ENCODE measurements around the gene SLC29A1. TPM values are rescaled to one million over a fixed set of nuclear protein-coding genes. Genes with fewer than 3 reads are reported as not detected.

Gene SLC29A1
- total and polyA plus RNA-seq, 9 of the 15 experiments (the other 6 are each of a cell fraction or from before 2014, with no cell fraction given), result 18.9 to 170 (median 57.7) TPM

DNA sequence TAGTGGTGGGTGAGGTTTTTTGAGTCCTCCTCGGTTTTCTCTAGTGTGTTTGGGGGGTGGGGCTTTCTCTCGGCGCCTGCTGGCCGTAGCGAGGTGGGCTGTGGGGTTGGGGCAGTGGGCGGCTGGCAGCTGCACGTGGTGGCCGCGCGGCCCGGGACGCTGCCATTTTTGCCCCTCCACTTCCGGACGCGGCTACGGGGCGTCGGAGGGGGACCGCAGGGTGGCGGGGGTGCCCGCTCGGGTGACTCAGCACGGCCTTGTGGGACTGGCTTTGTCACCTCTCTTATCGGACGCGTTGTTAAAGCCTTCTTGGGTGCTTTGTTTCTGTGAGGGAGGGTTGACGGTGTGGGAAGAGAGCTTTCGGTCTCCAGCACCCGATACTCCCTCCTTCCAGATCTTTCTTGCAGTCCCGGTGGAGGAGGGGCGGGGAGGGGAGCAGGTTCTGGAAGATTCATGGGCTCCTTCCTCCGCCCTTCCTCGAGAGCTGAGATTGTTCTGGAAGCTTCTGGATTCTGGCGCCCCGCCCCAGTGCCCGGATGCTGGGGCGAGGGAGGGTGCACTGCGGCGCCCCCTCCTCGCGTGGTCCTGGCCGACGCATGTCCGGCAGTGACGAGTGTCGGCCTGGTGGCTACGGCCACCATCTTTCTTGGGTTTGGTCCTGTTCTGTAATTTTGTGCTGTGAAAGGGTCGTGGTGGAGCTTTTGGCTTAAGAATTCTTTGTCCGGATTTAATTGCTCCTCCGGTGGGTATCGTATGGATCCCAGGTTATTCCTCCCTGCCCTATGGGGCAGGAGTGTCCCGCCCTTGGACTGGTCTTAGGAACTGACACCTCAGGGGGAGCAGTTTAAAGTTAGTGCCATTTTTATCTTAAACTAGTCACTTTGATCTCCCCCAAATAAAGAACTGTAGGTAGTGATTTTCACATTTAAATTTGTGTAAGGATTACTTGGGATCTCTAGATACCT lies 24.2 kb downstream of the SLC29A1 start (continued):
- TF ChIP-seq, protein P1, sequence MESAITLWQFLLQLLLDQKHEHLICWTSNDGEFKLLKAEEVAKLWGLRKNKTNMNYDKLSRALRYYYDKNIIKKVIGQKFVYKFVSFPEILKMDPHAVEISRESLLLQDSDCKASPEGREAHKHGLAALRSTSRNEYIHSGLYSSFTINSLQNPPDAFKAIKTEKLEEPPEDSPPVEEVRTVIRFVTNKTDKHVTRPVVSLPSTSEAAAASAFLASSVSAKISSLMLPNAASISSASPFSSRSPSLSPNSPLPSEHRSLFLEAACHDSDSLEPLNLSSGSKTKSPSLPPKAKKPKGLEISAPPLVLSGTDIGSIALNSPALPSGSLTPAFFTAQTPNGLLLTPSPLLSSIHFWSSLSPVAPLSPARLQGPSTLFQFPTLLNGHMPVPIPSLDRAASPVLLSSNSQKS (CRISPR knock-in tag; IDR thresholded peaks at IDR 0.05), result 0 out of 2 replicates have a peak, but pooled peaks have one; percentile 32
- peak; percentile 3; the same call in 1 of the 2 replicates for TF ChIP-seq ATF7 (IDR thresholded peaks at IDR 0.05)
- TF ChIP-seq, protein P2, sequence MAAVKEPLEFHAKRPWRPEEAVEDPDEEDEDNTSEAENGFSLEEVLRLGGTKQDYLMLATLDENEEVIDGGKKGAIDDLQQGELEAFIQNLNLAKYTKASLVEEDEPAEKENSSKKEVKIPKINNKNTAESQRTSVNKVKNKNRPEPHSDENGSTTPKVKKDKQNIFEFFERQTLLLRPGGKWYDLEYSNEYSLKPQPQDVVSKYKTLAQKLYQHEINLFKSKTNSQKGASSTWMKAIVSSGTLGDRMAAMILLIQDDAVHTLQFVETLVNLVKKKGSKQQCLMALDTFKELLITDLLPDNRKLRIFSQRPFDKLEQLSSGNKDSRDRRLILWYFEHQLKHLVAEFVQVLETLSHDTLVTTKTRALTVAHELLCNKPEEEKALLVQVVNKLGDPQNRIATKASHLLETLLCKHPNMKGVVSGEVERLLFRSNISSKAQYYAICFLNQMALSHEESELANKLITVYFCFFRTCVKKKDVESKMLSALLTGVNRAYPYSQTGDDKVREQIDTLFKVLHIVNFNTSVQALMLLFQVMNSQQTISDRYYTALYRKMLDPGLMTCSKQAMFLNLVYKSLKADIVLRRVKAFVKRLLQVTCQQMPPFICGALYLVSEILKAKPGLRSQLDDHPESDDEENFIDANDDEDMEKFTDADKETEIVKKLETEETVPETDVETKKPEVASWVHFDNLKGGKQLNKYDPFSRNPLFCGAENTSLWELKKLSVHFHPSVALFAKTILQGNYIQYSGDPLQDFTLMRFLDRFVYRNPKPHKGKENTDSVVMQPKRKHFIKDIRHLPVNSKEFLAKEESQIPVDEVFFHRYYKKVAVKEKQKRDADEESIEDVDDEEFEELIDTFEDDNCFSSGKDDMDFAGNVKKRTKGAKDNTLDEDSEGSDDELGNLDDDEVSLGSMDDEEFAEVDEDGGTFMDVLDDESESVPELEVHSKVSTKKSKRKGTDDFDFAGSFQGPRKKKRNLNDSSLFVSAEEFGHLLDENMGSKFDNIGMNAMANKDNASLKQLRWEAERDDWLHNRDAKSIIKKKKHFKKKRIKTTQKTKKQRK (IDR thresholded peaks at IDR 0.05; ENCODE audit: borderline replicate concordance, low read depth, low read length), result no peak
- peak in 1 of 2 experiments; percentile 100; a peak in 3 of 4 replicates for TF ChIP-seq ARNT (IDR thresholded peaks at IDR 0.05)
- TF ChIP-seq CHD1 (IDR thresholded peaks at IDR 0.05; ENCODE audit: low read length), result peak; percentile 97
- TF ChIP-seq ZNF253 (CRISPR knock-in tag; conservative IDR thresholded peaks at IDR 0.05), result no peak
- no peak for TF ChIP-seq HDAC6 (IDR thresholded peaks at IDR 0.05; ENCODE audit: low read depth, low read length)
- no peak for TF ChIP-seq TCF7L2 (IDR thresholded peaks at IDR 0.05; ENCODE audit: low read depth, low read length)
- TF ChIP-seq SP1 (CRISPR knock-in tag; IDR thresholded peaks at IDR 0.05), result no peak
- TF ChIP-seq, protein P3, sequence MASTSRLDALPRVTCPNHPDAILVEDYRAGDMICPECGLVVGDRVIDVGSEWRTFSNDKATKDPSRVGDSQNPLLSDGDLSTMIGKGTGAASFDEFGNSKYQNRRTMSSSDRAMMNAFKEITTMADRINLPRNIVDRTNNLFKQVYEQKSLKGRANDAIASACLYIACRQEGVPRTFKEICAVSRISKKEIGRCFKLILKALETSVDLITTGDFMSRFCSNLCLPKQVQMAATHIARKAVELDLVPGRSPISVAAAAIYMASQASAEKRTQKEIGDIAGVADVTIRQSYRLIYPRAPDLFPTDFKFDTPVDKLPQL (IDR thresholded peaks at IDR 0.05; ENCODE audit: extremely low read depth, insufficient read length), result no peak
- TF ChIP-seq RBM25 (IDR thresholded peaks at IDR 0.05; ENCODE audit: low read depth, low read length, severe bottlenecking), result peak; percentile 6
- TF ChIP-seq RBM39 (optimal IDR thresholded peaks at IDR 0.05; ENCODE audit: low read depth, low read length), result peak; percentile 64
- TF ChIP-seq, protein P4, sequence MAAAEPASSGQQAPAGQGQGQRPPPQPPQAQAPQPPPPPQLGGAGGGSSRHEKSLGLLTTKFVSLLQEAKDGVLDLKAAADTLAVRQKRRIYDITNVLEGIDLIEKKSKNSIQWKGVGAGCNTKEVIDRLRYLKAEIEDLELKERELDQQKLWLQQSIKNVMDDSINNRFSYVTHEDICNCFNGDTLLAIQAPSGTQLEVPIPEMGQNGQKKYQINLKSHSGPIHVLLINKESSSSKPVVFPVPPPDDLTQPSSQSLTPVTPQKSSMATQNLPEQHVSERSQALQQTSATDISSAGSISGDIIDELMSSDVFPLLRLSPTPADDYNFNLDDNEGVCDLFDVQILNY (CRISPR knock-in tag; IDR thresholded peaks at IDR 0.05), result no peak; the same call in 1 of the 2 replicates
- peak; percentile 91; the same call in 1 of the 2 replicates for TF ChIP-seq MXI1 (IDR thresholded peaks at IDR 0.05; ENCODE audit: low read depth, low read length)
- TF ChIP-seq ZEB2 (IDR thresholded peaks at IDR 0.05), result peak; percentile 11; the same call in 1 of the 2 replicates
- TF ChIP-seq, protein P5, sequence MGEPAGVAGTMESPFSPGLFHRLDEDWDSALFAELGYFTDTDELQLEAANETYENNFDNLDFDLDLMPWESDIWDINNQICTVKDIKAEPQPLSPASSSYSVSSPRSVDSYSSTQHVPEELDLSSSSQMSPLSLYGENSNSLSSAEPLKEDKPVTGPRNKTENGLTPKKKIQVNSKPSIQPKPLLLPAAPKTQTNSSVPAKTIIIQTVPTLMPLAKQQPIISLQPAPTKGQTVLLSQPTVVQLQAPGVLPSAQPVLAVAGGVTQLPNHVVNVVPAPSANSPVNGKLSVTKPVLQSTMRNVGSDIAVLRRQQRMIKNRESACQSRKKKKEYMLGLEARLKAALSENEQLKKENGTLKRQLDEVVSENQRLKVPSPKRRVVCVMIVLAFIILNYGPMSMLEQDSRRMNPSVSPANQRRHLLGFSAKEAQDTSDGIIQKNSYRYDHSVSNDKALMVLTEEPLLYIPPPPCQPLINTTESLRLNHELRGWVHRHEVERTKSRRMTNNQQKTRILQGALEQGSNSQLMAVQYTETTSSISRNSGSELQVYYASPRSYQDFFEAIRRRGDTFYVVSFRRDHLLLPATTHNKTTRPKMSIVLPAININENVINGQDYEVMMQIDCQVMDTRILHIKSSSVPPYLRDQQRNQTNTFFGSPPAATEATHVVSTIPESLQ (CRISPR knock-in tag; IDR thresholded peaks at IDR 0.05), result no peak; the same call in 1 of the 2 replicates
- no peak for TF ChIP-seq GTF2A2 (tag; IDR thresholded peaks at IDR 0.05)
- TF ChIP-seq ZNF24 (IDR thresholded peaks at IDR 0.05), result 0 out of 2 replicates have a peak, but pooled peaks have one; percentile 2
- TF ChIP-seq KAT8 (IDR thresholded peaks at IDR 0.05; ENCODE audit: low read depth), result no peak
- peak; percentile 18; the same call in 1 of the 2 replicates for TF ChIP-seq CHD2 (IDR thresholded peaks at IDR 0.05; ENCODE audit: low read depth, low read length)
